Measurements from ENCODE around the gene PSMG2. TPM values are rescaled to one million over a fixed set of nuclear protein-coding genes. Genes with fewer than 3 reads are reported as not detected.
A peak's percentile ranks its signal among the peaks of the same experiment; 100 is the strongest.

The PSMG2 gene
- total and polyA plus RNA-seq, 2 of the 13 experiments (the other 11 are each of a cell fraction or from before 2014, with no cell fraction given): 53.4 to 94.8 TPM

DNA sequence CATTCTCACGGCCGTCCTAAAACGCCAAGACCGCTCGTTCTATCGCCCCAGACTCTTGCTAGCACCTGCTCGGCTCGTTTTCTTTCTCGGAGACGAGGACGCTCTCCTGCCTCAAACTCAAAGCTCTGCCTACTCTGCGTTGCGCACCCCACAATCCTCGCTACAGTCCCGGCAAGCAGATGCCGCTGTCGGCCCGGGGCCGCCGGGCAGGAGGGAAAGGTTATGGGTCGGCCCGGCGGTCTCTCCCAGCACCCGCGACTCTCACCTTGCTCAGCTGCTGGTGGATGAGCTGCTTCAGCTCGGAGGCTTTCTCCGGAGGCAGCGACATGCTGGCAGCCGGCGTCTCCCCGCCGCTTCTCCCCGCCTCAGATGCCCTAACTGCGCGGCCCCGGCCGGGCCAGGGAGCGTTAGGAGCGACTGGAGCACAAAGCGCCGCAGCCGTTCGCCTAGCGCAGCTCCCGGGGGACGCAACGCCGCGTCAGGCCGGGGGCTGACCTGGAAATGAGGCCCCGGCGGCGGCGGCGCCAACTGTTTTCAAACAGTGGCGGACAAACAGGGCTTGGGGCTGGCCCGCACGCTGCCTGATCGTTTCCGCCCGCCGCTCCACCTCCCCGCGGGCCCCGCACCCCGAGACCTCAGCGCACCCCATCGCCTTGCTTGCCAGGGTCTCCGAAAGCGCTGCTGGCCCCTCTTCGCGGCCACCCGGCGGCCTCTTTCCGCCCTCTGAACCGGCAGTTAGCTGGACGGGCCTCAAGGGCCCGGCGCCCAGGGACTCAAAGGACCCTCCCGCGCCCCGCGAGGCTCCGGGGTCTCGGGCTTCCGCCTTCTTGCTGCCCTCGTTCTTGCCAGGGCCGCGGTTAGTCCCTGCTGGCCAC, at the start of gene PSMG2, which contains the start of gene CEP76 (continued):
- TF ChIP-seq JUND (CRISPR knock-in tag; IDR thresholded peaks at IDR 0.05): no peak
- peak; percentile 97 for TF ChIP-seq ASH2L (IDR thresholded peaks at IDR 0.05; ENCODE audit: insufficient read length, low read depth, low read length)
- TF ChIP-seq HMG20B (CRISPR knock-in tag; conservative IDR thresholded peaks at IDR 0.05): no peak
- TF ChIP-seq, protein P1, sequence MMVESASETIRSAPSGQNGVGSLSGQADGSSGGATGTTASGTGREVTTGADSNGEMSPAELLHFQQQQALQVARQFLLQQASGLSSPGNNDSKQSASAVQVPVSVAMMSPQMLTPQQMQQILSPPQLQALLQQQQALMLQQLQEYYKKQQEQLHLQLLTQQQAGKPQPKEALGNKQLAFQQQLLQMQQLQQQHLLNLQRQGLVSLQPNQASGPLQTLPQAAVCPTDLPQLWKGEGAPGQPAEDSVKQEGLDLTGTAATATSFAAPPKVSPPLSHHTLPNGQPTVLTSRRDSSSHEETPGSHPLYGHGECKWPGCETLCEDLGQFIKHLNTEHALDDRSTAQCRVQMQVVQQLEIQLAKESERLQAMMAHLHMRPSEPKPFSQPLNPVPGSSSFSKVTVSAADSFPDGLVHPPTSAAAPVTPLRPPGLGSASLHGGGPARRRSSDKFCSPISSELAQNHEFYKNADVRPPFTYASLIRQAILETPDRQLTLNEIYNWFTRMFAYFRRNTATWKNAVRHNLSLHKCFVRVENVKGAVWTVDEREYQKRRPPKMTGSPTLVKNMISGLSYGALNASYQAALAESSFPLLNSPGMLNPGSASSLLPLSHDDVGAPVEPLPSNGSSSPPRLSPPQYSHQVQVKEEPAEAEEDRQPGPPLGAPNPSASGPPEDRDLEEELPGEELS (CRISPR knock-in tag; IDR thresholded peaks at IDR 0.05): no peak; the same call in 1 of the 2 replicates
- peak; percentile 82 for TF ChIP-seq ZNF670 (CRISPR knock-in tag; IDR thresholded peaks at IDR 0.05; ENCODE audit: borderline replicate concordance)
- no peak for TF ChIP-seq ZNF263 (CRISPR knock-in tag; IDR thresholded peaks at IDR 0.05)
- TF ChIP-seq HNRNPLL (IDR thresholded peaks at IDR 0.05; ENCODE audit: low read depth, low read length, poor library complexity, severe bottlenecking): peak; percentile 97
- peak; percentile 100 for TF ChIP-seq ZNF335 (CRISPR knock-in tag; IDR thresholded peaks at IDR 0.05)
- TF ChIP-seq ZNF558 (CRISPR knock-in tag; IDR thresholded peaks at IDR 0.05; ENCODE audit: borderline replicate concordance): peak; percentile 76; the same call in 1 of the 2 replicates
- peak; percentile 33 for TF ChIP-seq SALL1 (CRISPR knock-in tag; IDR thresholded peaks at IDR 0.05)
- no peak for TF ChIP-seq SNRNP70 (IDR thresholded peaks at IDR 0.05; ENCODE audit: low read depth, low read length)
- no peak for TF ChIP-seq ZNF720 (CRISPR knock-in tag; IDR thresholded peaks at IDR 0.05)
- TF ChIP-seq ZNF567 (CRISPR knock-in tag; IDR thresholded peaks at IDR 0.05; ENCODE audit: borderline replicate concordance): no peak
- TF ChIP-seq ZNF180 (CRISPR knock-in tag; IDR thresholded peaks at IDR 0.05; ENCODE audit: borderline replicate concordance, low read depth): no peak
- TF ChIP-seq, protein P2, sequence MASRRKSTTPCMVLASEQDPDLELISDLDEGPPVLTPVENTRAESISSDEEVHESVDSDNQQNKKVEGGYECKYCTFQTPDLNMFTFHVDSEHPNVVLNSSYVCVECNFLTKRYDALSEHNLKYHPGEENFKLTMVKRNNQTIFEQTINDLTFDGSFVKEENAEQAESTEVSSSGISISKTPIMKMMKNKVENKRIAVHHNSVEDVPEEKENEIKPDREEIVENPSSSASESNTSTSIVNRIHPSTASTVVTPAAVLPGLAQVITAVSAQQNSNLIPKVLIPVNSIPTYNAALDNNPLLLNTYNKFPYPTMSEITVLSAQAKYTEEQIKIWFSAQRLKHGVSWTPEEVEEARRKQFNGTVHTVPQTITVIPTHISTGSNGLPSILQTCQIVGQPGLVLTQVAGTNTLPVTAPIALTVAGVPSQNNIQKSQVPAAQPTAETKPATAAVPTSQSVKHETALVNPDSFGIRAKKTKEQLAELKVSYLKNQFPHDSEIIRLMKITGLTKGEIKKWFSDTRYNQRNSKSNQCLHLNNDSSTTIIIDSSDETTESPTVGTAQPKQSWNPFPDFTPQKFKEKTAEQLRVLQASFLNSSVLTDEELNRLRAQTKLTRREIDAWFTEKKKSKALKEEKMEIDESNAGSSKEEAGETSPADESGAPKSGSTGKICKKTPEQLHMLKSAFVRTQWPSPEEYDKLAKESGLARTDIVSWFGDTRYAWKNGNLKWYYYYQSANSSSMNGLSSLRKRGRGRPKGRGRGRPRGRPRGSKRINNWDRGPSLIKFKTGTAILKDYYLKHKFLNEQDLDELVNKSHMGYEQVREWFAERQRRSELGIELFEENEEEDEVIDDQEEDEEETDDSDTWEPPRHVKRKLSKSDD (CRISPR knock-in tag; IDR thresholded peaks at IDR 0.05; ENCODE audit: low read depth): no peak
- no peak for TF ChIP-seq ZFP36L2 (CRISPR knock-in tag; IDR thresholded peaks at IDR 0.05)
- TF ChIP-seq, protein P3, sequence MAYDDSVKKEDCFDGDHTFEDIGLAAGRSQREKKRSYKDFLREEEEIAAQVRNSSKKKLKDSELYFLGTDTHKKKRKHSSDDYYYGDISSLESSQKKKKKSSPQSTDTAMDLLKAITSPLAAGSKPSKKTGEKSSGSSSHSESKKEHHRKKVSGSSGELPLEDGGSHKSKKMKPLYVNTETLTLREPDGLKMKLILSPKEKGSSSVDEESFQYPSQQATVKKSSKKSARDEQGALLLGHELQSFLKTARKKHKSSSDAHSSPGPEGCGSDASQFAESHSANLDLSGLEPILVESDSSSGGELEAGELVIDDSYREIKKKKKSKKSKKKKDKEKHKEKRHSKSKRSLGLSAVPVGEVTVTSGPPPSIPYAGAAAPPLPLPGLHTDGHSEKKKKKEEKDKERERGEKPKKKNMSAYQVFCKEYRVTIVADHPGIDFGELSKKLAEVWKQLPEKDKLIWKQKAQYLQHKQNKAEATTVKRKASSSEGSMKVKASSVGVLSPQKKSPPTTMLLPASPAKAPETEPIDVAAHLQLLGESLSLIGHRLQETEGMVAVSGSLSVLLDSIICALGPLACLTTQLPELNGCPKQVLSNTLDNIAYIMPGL (CRISPR knock-in tag; IDR thresholded peaks at IDR 0.05; ENCODE audit: borderline replicate concordance in 1 of 2, low read depth in 1 of 2): peak; percentile 21 to 88
- TF ChIP-seq HOXD1 (CRISPR knock-in tag; IDR thresholded peaks at IDR 0.05): no peak
- 0 out of 2 replicates have a peak, but pooled peaks have one; percentile 60 for TF ChIP-seq CCDC6 (CRISPR knock-in tag; IDR thresholded peaks at IDR 0.05)
- TF ChIP-seq SATB2 (CRISPR knock-in tag; IDR thresholded peaks at IDR 0.05): 0 out of 2 replicates have a peak, but pooled peaks have one; percentile 66
- TF ChIP-seq IRF2 (CRISPR knock-in tag; IDR thresholded peaks at IDR 0.05): peak; percentile 87
- TF ChIP-seq MATR3 (CRISPR knock-in tag; IDR thresholded peaks at IDR 0.05): no peak
- peak; percentile 55; the same call in 1 of the 2 replicates for TF ChIP-seq ZFAT (CRISPR knock-in tag; conservative IDR thresholded peaks at IDR 0.05)
- peak; percentile 70 for TF ChIP-seq SALL2 (CRISPR knock-in tag; IDR thresholded peaks at IDR 0.05)

All from HepG2 (cell line).